ENCODE measurements around the gene PRKCE.

GRCh38 chr2:46007412-46007811 lies 355.9 kb downstream of the PRKCE start:
- TF ChIP-seq REST (IDR thresholded peaks at IDR 0.05; ENCODE audit: low read depth, low read length) = no peak
- no peak for TF ChIP-seq CTCF (IDR thresholded peaks at IDR 0.05)
- no peak for TF ChIP-seq EZH2phosphoT487 (IDR thresholded peaks at IDR 0.05; ENCODE audit: borderline replicate concordance, low read depth)
- no peak for TF ChIP-seq TEAD4 (IDR thresholded peaks at IDR 0.05; ENCODE audit: borderline replicate concordance, insufficient read depth)
- no peak for TF ChIP-seq RCOR1 (IDR thresholded peaks at IDR 0.05; ENCODE audit: low read length)
- no peak for TF ChIP-seq SMC3 (IDR thresholded peaks at IDR 0.05; ENCODE audit: low read depth, low read length)
- TF ChIP-seq USF2 (IDR thresholded peaks at IDR 0.05; ENCODE audit: borderline replicate concordance, low read depth, low read length) = no peak
- TF ChIP-seq RFX5 (IDR thresholded peaks at IDR 0.05; ENCODE audit: low read length) = no peak

Data from SK-N-SH (cell line).